ENCODE data around the gene NDUFA5.
A peak's percentile ranks its signal among the peaks of the same experiment; 100 is the strongest.

The NDUFA5 gene

DNA sequence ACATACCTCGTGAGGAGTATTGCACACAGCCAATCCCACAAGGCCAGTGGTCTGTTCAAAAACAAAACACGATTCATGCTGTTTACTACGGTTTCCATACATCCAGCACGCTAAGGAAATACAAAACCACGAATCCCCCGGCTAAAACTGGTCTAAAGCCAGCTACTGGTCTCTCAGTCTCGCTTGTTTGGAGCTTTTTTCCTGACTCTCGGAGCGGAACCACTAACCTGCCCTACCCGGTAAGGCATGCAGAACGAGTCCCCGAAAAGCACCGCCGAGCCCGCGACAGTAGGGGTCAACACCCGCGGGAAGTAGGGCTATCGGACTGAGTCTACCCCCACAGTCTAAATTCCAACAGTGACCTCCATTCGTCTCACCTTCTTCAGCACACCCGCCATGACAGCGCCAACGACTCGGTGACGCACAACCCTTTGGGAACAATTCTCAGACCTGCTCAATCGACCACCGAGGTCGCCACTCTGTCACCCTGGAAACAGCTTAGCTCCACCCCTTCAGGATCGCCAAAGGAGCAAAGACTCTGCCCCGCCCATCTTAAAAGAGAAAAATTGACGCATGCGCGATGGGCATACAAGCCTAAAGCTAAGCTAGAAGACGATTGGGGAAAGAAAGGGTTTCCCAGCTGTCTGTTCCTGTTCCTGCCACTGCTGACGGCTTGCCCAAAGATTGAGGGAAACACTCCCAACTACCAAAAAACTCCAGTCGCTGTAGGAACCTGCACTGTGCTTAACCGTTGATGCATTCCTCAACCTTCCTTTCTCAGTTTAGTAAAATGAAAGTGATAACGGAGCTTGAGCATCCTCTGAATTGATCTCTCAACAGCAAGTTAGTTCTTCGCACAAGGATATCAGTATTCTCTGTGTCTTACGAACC lies at the start of gene NDUFA5:
NDUFA5 (minus strand) TSS at position 421 of the 891 bp plus-strand sequence; CDS start at position 398, 23 bp downstream.
- peaks cover 7% of the 10 kb centered on the region for H3K36me3 Mint-ChIP-seq
- no peak within 1 kb of the TSS for H3K27ac Mint-ChIP-seq
- peaks cover 2% of the 10 kb centered on the region for H3K4me1 Mint-ChIP-seq
- H3K27me3 Mint-ChIP-seq = peaks cover 7% of the 10 kb centered on the region
- CTCF ChIA-PET = interaction anchor here (1.2 kb wide), 1 partner anchor 314 kb away, joined by 3 read pairs; no protein-coding TSS in a partner anchor
- no peaks in the 10 kb centered on the region for H3K9me3 Mint-ChIP-seq
- H3K4me3 Mint-ChIP-seq = no peak within 1 kb of the TSS
- peak; percentile 98 for DNase-seq

DNA sequence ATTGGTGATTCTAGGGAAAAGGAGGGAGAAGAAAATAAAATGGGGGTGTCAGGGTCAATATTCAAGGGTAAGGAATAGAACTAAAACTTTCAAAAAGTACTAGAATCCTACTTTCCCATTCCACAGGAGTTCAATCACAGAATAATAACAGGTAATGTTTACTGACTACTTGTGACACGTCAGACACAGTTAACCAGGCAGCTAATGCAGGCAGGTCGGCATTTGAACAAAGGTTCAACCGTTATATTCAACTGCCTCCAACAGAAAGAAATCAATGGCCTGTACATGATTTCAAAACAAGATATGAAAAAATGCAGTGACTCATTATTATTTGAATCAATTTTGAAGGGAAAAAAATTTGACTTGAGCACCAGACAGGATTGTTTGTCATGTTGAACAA lies 47.1 kb upstream of the NDUFA5 start:
- H3K9me3 Mint-ChIP-seq = no peaks in the 10 kb centered on the region

DNA sequence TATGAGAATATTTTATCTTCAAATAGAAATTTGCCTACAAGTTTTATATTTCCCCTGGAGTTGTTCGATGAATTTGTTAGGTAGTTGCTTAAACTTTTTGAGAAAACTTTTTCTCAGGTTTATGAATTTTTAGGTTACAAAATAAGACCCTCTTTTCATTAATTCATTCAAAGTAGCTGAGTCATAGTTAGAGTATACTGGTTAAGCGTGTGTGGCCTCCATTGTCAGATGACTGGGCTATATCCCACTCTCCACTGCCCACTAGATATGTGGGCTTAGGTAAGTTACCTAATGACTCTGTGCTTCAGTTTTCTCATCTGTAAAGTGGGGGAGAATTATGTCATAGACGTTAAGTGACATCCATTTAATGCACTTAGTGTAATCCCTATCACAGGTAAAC lies 45.0 kb upstream of the NDUFA5 start:
- Mint-ChIP-seq H3K4me1 (no peaks in the 10 kb centered on the region), H3K4me3 (no peak overlapping the region), H3K27me3 (peaks cover under 1% of the 10 kb centered on the region), H3K9me3 (no peaks in the 10 kb centered on the region), H3K27ac (no peak overlapping the region), H3K36me3 (no peaks in the 10 kb centered on the region)
- CTCF ChIA-PET = no interaction called here
- no peak for DNase-seq

More for the DNA sequence above, 47.1 kb upstream of the NDUFA5 start:
- H3K27ac Mint-ChIP-seq = no peak overlapping the region
- H3K27me3 Mint-ChIP-seq = no peaks in the 10 kb centered on the region
- DNase-seq = no peak
- H3K4me1 Mint-ChIP-seq = no peaks in the 10 kb centered on the region
- no peak overlapping the region for H3K4me3 Mint-ChIP-seq
- CTCF ChIA-PET = no interaction called here
- no peaks in the 10 kb centered on the region for H3K36me3 Mint-ChIP-seq

DNA sequence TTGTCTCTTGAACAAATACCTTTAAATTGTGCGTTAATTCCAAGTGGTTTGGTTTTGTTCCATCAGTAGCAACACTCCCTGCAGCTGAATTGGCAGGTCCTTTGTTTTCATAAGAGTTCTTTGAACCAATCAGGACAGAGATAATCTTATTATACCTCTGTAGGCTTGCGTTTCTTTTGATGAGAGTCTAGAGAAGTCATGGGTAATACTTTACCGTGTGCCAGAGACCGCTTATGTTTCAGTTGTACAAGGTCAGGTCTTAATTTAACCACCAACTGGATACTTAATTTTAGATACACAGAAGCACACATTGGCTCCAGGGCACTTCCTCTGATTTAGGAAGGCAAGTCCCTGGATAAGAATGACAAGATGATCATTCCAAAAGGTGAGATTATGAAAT lies 43.9 kb upstream of the NDUFA5 start, which contains the start of gene ASB15:
ASB15 (plus strand) TSS at position 292 of the 400 bp plus-strand sequence. CDS start 12,682 bp downstream, outside the sequence.
- H3K4me1 Mint-ChIP-seq = no peaks in the 10 kb centered on the region
- no peak for DNase-seq
- no peak within 1 kb of the TSS for H3K4me3 Mint-ChIP-seq
- CTCF ChIA-PET = interaction anchor here (1.3 kb wide), 1 partner anchor 23 kb away, joined by 3 read pairs; no protein-coding TSS in a partner anchor
- no peak within 1 kb of the TSS for H3K27ac Mint-ChIP-seq
- H3K36me3 Mint-ChIP-seq = no peaks in the 10 kb centered on the region
- H3K9me3 Mint-ChIP-seq = no peaks in the 10 kb centered on the region
- peaks cover 3% of the 10 kb centered on the region for H3K27me3 Mint-ChIP-seq

DNA sequence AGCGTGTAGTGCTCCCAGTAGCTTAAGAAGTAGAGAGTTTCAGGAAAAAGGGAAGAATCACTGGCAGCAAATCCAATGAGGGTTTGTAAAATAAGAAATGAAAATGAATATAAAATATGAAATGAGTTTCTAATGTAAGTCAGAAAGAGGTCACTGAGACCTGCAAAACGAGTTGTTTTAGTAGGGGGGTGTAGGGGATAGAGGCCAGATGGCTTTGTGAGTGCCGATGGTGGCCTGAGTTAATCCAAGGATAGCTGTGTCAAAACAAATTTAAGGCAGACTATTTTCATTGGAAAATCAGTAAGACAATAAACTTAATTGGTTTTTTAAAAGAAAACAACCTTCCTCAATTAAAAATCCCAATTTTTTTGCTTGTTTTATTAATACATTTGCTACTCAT lies 43.3 kb upstream of the NDUFA5 start:
- H3K36me3 Mint-ChIP-seq = no peaks in the 10 kb centered on the region
- H3K4me1 Mint-ChIP-seq = no peaks in the 10 kb centered on the region
- no peak for DNase-seq
- CTCF ChIA-PET = interaction anchor here (1.3 kb wide), 1 partner anchor 23 kb away, joined by 3 read pairs; no protein-coding TSS in a partner anchor
- peaks cover 3% of the 10 kb centered on the region for H3K27me3 Mint-ChIP-seq
- no peak overlapping the region for H3K4me3 Mint-ChIP-seq
- no peaks in the 10 kb centered on the region for H3K9me3 Mint-ChIP-seq
- H3K27ac Mint-ChIP-seq = no peak overlapping the region

DNA sequence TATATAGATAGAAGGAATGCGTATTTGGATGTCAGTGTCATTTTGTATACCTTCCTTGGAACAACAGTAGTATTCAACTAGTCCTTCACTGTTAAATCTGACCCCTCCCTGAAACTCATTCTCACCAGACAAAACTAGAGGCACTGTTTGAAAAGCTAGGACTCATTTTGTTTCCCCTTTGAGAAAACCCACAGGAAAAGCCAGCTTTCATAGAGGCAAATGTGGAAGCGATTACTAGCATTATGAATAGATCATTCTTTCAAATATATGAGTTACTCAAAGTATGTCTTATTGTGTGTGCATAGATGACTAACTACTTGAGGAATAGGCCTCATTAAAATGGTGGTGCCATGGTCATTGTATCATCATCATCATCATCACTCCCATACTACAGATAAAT lies 42.1 kb upstream of the NDUFA5 start:
- peaks cover 3% of the 10 kb centered on the region for H3K27me3 Mint-ChIP-seq
- no peak for DNase-seq
- CTCF ChIA-PET = no interaction called here

DNA sequence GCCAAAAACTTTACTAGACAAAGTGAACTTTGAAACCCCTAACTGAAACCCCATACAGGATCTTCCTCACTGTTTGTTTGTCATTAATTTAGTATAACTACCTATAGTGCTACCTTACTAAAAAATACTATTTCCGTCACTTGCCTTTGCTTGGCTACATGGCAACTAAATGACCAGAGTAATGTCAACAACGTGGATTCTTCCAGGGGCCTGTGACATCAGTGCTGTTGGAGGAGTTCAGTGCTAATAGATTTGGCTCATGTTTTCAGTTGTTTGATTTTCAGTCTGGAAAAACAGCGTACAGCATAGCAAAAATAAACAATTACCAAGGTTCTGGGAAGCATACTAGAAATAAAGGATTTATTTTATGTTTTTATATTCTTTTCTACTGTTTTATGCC lies 41.0 kb upstream of the NDUFA5 start:
- Mint-ChIP-seq H3K27ac (no peak overlapping the region), H3K36me3 (no peaks in the 10 kb centered on the region), H3K4me3 (no peak overlapping the region), H3K4me1 (no peaks in the 10 kb centered on the region), H3K9me3 (no peaks in the 10 kb centered on the region), H3K27me3 (peaks cover 3% of the 10 kb centered on the region)
- no peak for DNase-seq
- CTCF ChIA-PET = no interaction called here

More for the DNA sequence above, 42.1 kb upstream of the NDUFA5 start:
- Mint-ChIP-seq H3K27ac (no peak overlapping the region), H3K9me3 (no peaks in the 10 kb centered on the region), H3K4me3 (no peak overlapping the region), H3K36me3 (no peaks in the 10 kb centered on the region), H3K4me1 (no peaks in the 10 kb centered on the region)

DNA sequence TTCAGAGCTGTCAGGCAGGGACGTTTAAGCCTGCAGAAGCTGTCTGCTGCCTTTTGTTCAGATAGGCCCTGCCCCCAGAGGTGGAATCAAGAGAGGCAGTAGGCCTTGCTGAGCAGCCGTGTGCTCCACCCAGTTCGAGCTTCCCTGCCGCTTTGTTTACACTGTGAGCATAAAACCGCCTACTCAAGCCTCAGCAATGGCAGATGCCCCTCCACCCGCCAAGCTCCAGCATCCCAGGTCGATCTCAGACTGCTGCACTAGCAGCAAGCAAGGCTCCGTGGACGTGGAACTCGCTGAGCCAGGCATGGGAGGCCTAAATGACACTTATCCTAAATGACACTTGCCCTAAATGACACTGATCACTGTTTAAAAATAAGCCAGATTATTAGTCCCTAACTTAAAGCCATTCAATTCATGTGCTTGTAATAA lies 37.2 kb upstream of the NDUFA5 start:
- H3K4me1 Mint-ChIP-seq = no peaks in the 10 kb centered on the region
- no peaks in the 10 kb centered on the region for H3K36me3 Mint-ChIP-seq
- H3K9me3 Mint-ChIP-seq = no peaks in the 10 kb centered on the region
- DNase-seq = no peak
- no peak overlapping the region for H3K27ac Mint-ChIP-seq
- no peak overlapping the region for H3K4me3 Mint-ChIP-seq
- peaks cover 3% of the 10 kb centered on the region for H3K27me3 Mint-ChIP-seq
- CTCF ChIA-PET = interaction anchor here (1.8 kb wide), 1 partner anchor 52 kb away, joined by 3 read pairs; no protein-coding TSS in a partner anchor

DNA sequence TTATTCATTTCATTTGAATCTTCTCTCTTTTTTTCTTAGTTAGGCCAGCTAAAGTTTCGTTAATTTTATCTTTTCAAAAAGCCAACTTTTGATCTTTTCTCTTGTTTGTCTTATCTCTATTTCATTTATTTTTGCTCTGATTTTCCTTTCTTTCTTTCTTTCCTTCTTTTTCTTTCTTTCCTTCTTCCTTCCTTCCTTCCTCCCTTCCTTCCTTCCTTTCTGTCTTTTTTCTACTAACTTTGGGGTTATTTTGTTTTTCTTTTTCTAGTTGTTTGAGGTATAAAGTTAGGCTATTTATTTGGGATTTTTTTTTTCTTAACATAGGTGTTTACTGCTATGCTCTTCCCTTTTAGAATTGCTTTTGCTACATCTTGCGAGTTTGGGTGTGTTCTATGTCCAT lies 30.8 kb upstream of the NDUFA5 start:
- no peaks in the 10 kb centered on the region for H3K36me3 Mint-ChIP-seq
- CTCF ChIA-PET = no interaction called here
- no peak overlapping the region for H3K4me3 Mint-ChIP-seq
- no peak overlapping the region for H3K27ac Mint-ChIP-seq
- DNase-seq = no peak
- H3K4me1 Mint-ChIP-seq = no peaks in the 10 kb centered on the region
- peaks cover 8% of the 10 kb centered on the region for H3K27me3 Mint-ChIP-seq
- no peaks in the 10 kb centered on the region for H3K9me3 Mint-ChIP-seq

DNA sequence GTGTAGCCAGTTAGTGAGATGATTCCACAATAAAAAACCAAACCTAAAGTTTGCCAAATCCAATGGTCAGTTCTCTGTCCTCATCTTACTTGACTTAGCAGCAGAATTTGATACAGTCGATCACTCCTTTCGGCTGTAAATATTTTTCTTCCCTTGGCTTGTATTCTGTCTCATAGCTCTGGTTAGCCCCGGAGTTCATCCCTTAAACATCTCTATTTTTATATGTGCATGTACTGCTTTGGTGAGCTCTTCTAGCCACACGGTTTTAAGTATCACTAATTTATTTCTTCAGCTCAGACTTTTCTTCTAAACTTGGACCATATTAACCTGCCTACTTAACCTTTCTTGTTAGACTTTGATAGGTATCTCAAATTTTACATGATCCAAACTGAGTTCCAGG lies 26.2 kb upstream of the NDUFA5 start:
- CTCF ChIA-PET = no interaction called here
- Mint-ChIP-seq H3K27ac (no peak overlapping the region), H3K4me1 (no peaks in the 10 kb centered on the region), H3K36me3 (no peaks in the 10 kb centered on the region), H3K27me3 (peaks cover 12% of the 10 kb centered on the region), H3K9me3 (no peaks in the 10 kb centered on the region), H3K4me3 (no peak overlapping the region)
- no peak for DNase-seq

DNA sequence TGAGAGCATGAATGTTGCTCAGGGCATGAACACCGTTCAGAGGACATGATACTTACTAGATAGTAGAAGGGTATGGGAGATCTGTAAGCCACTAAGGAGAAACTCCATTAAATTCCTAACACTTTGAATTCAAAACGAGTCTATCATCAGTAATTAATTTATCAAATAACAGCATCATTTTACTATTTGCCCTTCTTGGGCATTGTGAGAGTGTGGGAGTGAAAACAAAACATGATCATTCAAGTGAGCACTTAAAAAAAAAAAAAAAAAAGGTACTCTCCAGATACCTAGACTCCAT lies 23.5 kb upstream of the NDUFA5 start:
- Mint-ChIP-seq H3K27me3 (peaks cover 4% of the 10 kb centered on the region), H3K27ac (no peak overlapping the region), H3K36me3 (no peaks in the 10 kb centered on the region), H3K4me1 (no peaks in the 10 kb centered on the region), H3K9me3 (no peaks in the 10 kb centered on the region), H3K4me3 (no peak overlapping the region)
- DNase-seq = no peak
- CTCF ChIA-PET = interaction anchor here (0.8 to 2.0 kb wide), 4 partner anchors 55 to 291 kb away, joined by 3 to 6 read pairs (median 4); no protein-coding TSS in a partner anchor

DNA sequence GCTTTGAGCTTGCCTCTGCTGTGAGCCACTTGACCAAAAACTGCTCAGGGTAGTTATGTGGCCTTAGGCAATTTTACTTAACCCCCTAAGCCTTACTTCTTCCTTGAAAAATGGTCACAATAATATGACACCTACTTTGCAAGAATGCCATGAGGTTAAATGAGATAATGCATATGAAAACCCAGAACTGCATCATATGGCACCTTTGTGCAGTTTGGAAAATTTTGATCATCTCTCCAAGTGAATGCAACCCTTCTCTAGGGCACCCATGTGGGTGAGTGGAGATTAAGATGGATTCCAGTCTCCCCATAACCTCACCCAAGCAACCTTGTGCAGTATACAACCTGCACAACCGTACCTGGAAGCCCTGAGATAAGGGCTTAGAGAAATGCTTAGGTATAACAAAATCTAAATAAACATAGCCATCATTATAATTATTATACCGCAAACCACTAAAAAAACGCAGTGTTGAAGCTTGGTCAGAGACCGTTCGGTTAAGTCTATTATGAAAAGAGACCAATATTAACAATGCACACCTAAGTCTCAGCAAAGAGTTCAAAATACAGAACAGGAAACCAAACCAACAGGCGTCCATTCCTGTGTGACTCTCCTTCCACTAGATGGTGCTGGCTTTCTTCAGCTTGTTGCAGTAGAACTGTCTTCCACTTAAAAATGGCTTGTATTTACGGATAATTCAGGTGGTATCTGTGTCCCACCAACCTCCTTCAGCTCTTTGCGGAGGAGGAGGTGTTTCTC lies 23.0 kb upstream of the NDUFA5 start:
- Mint-ChIP-seq H3K4me3 (no peak overlapping the region), H3K36me3 (no peaks in the 10 kb centered on the region), H3K27ac (no peak overlapping the region), H3K27me3 (peaks cover 4% of the 10 kb centered on the region), H3K4me1 (no peaks in the 10 kb centered on the region), H3K9me3 (no peaks in the 10 kb centered on the region)
- peak; percentile 24 for DNase-seq
- CTCF ChIA-PET = interaction anchor here (0.5 to 2.0 kb wide), 5 partner anchors 55 to 291 kb away, joined by 3 to 6 read pairs (median 3); no protein-coding TSS in a partner anchor

DNA sequence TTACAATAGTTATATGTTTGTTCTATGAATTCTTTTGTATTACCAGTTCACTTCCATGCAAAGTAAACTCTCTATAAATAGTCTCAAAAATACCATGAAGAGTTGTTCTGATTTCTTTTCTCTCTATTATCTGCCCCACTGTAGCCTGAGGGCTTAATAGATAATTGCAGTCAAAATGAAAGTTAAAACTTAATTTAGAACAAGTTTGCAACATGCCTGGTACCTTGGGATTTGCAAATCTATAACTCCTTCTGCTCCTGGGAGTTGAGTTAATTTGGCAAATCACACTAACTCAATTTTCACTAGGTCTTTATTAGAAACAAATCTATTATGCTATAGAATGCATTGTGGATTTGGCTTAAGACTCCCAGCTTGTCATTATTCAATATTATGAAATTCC lies 21.8 kb upstream of the NDUFA5 start:
- H3K27me3 Mint-ChIP-seq = peaks cover 4% of the 10 kb centered on the region
- no peaks in the 10 kb centered on the region for H3K4me1 Mint-ChIP-seq
- no peak for DNase-seq
- no peak overlapping the region for H3K27ac Mint-ChIP-seq
- no peaks in the 10 kb centered on the region for H3K9me3 Mint-ChIP-seq
- CTCF ChIA-PET = no interaction called here
- H3K36me3 Mint-ChIP-seq = no peaks in the 10 kb centered on the region
- H3K4me3 Mint-ChIP-seq = no peak overlapping the region

DNA sequence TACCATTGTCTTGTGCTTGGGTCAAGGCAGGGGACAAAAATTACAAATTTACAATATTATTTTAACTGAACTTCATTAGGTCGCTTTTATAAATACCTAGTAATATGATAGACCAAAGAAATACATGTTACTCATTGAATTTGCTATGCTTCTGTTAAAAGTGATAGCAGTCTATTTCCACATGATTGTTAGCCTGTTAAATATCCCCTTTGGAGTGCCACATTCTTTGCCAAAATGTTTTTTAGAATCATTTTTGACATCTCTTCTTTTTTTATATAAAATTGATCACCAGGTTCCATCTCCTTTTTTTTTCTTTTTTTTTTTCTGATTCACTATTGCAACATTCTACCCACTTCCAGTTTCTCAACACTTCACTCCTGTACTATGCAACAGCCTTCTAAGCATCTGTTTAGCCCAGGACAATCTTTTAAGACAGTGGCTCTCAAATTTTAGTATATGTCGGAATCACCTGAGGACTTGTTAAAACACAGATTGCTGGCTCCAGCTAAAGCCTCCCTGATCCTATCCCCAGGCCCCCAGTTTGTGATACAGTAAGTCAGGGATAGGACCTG lies 16.4 kb upstream of the NDUFA5 start:
- CTCF ChIA-PET = interaction anchor here (1.0 kb wide), 1 partner anchor 80 kb away, joined by 3 read pairs; no protein-coding TSS in a partner anchor
- Mint-ChIP-seq H3K27ac (no peak overlapping the region), H3K36me3 (no peaks in the 10 kb centered on the region), H3K4me1 (no peaks in the 10 kb centered on the region), H3K9me3 (no peaks in the 10 kb centered on the region), H3K4me3 (no peak overlapping the region), H3K27me3 (peaks cover 4% of the 10 kb centered on the region)
- DNase-seq = no peak

All from activated naive CD4-positive, alpha-beta T cell treated with anti-CD3 and anti-CD28 coated beads, Interleukin-2, amount 10 ng/mL, durations not matched to agents 7 days and 5 days (primary cell).